ENCODE results near the gene RIMBP3C.
"Not testable (repeated sequence)": the region's sequence is repeated elsewhere in the genome, so short reads cannot be mapped to it uniquely, and the experiment has no call there.

DNA sequence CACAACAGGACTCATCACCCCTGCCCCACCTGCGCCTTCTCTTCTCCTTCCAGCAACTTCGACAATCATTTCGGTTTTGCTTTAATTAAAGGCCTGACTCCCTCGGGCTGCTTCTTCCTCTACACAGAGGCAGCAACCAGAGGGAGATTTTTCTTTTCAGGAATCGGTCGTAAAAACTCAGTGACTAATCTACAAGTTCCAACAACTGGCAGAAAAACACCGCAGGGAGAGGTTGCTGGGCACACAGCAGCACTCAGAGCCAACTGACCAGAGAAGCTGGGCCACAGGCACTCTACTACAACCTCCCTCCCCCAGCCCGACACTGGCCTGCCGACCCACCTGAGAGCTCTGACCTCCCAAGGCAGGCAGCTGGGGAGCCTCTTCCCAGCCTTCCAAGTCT lies 36.0 kb downstream of the RIMBP3C start:
- TF ChIP-seq CTCF, POLR2AphosphoS5, EP300 (IDR thresholded peaks at IDR 0.05): not testable (repeated sequence)
